Epithelial cell of proximal tubule (primary cell): Measurements from ENCODE around the gene ISM2. TPM values are rescaled to one million over a fixed set of nuclear protein-coding genes. Genes with fewer than 3 reads are reported as not detected.

Source experiments
- DNase-seq: peaks from one replicate; pipeline ENCODE4 v3.0.0-alpha.2; 2011; ENCODE audit warnings: low read depth
- H3K4me3 ChIP-seq: 2 replicates; pipeline ENCODE4 v1.5.1; 2011; ENCODE audit warnings: low read depth, mild to moderate bottlenecking, low read length
- total RNA-seq: library from RNA; depleted of rRNA; stranded (reverse); fragments of >200 nt; gene quantifications from 2 replicates; pipeline ENCODE4 v1.2.3, GENCODE V29; 2015
- TF ChIP-seq, protein P1 (sequence below): conservative IDR thresholded peaks from 2 replicates; pipeline ENCODE4 v1.5.1; 2012; ENCODE audit warnings: low read depth, mild to moderate bottlenecking, low read length

ISM2 gene
- total RNA-seq, 1 donor from 2014 or later, result 0.75 TPM

DNA sequence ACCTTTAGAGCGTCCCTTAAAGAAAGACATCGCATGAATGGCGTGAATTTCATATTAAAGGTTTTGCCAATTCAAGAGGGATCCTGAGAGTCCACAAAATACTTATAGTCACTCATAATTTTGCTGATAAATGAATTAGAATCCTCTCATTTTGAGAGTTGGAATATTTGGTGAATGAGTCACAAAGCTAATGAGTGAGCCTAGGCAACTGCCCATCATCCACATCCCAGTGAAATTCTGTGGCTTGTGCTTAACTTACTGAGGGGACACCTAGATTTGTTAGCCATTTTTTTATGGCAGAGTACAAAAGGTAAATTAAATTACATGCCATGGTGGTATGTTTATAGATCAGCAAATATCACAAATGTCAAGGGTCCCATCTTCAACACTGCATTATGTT lies 62.6 kb downstream of the ISM2 start:
- TF ChIP-seq, protein P1, sequence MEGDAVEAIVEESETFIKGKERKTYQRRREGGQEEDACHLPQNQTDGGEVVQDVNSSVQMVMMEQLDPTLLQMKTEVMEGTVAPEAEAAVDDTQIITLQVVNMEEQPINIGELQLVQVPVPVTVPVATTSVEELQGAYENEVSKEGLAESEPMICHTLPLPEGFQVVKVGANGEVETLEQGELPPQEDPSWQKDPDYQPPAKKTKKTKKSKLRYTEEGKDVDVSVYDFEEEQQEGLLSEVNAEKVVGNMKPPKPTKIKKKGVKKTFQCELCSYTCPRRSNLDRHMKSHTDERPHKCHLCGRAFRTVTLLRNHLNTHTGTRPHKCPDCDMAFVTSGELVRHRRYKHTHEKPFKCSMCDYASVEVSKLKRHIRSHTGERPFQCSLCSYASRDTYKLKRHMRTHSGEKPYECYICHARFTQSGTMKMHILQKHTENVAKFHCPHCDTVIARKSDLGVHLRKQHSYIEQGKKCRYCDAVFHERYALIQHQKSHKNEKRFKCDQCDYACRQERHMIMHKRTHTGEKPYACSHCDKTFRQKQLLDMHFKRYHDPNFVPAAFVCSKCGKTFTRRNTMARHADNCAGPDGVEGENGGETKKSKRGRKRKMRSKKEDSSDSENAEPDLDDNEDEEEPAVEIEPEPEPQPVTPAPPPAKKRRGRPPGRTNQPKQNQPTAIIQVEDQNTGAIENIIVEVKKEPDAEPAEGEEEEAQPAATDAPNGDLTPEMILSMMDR, result no peak
- no peak for DNase-seq
- H3K4me3 ChIP-seq, result no peak overlapping the region

DNA sequence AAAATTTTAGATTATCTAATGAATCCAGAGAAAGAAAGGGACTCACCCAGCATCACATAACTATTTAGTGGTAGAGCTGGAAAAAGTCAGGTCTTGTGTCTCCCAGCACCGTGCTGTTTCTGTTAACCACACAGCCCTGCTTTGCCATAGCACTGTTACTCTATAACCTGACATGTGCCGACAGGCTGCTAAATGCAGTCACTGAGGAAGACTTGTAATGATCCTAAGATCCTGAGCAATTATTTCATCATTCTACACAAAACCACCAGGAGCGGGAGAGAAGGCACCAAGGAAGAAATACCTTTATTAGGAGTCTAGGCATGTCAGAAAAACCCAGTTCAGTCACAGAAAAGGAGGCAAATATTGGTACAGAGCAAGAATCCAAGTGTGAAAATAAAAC lies 72.2 kb downstream of the ISM2 start:
- H3K4me3 ChIP-seq, result no peak overlapping the region
- TF ChIP-seq, protein P1, result no peak
- DNase-seq, result no peak

DNA sequence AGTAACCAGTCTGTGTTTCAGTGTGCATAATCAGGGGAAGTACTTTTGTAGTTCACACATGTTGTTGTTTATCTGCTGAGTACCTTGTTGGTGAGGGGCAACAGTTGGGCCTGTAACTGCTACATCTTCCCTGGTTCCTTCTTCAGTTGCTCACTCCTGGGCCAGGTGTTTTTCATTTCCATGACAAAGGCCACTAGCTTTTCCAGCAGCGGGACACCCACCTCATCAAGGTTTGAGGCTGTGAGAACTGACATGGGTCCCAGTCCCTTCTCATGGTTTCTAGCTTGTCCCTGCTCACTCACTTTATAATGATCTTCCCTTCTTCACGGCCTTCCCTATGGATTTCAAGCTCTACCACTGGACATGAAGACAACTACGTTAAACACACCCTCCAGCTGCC lies 73.8 kb downstream of the ISM2 start:
- no peak overlapping the region for H3K4me3 ChIP-seq
- no peak for DNase-seq
- TF ChIP-seq, protein P1, result no peak

Other genes starting within 250 kb of the ISM2 start
- 0.12 and 0.14 TPM in 2 replicates for gene NGB, start 227.6 kb downstream of the ISM2 start, total RNA-seq
- 15.5 and 17.8 TPM in 2 replicates for gene POMT2, start 177.9 kb downstream of the ISM2 start, total RNA-seq
- 23.8 and 36.1 TPM in 2 replicates for gene GSTZ1, start 177.8 kb downstream of the ISM2 start, total RNA-seq
- gene TMED8, start 121.7 kb downstream of the ISM2 start, total RNA-seq, result 9.9 and 10.1 TPM in 2 replicates
- gene SAMD15, start 121.4 kb downstream of the ISM2 start, total RNA-seq, result 0.40 and 0.58 TPM in 2 replicates
- gene NOXRED1, start 75.3 kb downstream of the ISM2 start, total RNA-seq, result not detected in 2 replicates
- 13.2 and 17.8 TPM in 2 replicates for gene VIPAS39, start 41.2 kb downstream of the ISM2 start, total RNA-seq
- gene AHSA1, start 40.7 kb downstream of the ISM2 start, total RNA-seq, result 122 and 211 TPM in 2 replicates
- 34.9 and 42.8 TPM in 2 replicates for gene SPTLC2, start 117.8 kb upstream of the ISM2 start, total RNA-seq
- 7.3 and 12.0 TPM in 2 replicates for gene ALKBH1, start 209.2 kb upstream of the ISM2 start, total RNA-seq
- 352 and 491 TPM in 2 replicates for gene SLIRP, start 209.3 kb upstream of the ISM2 start, total RNA-seq